ENCODE data around the gene LMBR1.
A peak's percentile ranks its signal among the peaks of the same experiment; 100 is the strongest.
"Not testable (repeated sequence)": the region's sequence is repeated elsewhere in the genome, so short reads cannot be mapped to it uniquely, and the experiment has no call there.

Gene LMBR1

GRCh38 chr7:156892821-156893706, at the start of gene LMBR1:
Gene LMBR1 (minus strand): TSS chr7:156893183. CDS start chr7:156892993, 190 bp downstream.
- Histone ChIP-seq H3K4me1 (ENCODE audit: insufficient read depth, low read length) (no peaks in the 10 kb centered on the region), H3K9me3 (ENCODE audit: control insufficient read depth, insufficient read depth, low read length) (no peaks in the 10 kb centered on the region), H3K36me3 (ENCODE audit: insufficient read depth, low read length) (no peaks in the 10 kb centered on the region), H3K9ac (ENCODE audit: low read depth, low read length) (peak within 1 kb of the TSS; percentile 88)

- H3K36me3 ChIP-seq (ENCODE audit: insufficient read depth, low read length) = no peaks in the 10 kb centered on the region
- peaks cover 8% of the 10 kb centered on the region; the same call in 1 of the 2 replicates for H3K4me1 ChIP-seq (ENCODE audit: insufficient read depth, low read length)
- H3K9ac ChIP-seq (ENCODE audit: low read depth, low read length) = peak overlapping the region; percentile 3; the same call in 1 of the 2 replicates
- H3K9me3 ChIP-seq (ENCODE audit: control insufficient read depth, insufficient read depth, low read length) = no peaks in the 10 kb centered on the region
These were observed 49.7 kb upstream of the LMBR1 start for GRCh38 chr7:156942708-156943090.

GRCh38 chr7:156941393-156942182, 48.6 kb upstream of the LMBR1 start:
- Histone ChIP-seq H3K9me3 (ENCODE audit: control insufficient read depth, insufficient read depth, low read length) (no peaks in the 10 kb centered on the region), H3K36me3 (ENCODE audit: insufficient read depth, low read length) (no peaks in the 10 kb centered on the region), H3K9ac (ENCODE audit: low read depth, low read length) (no peak overlapping the region), H3K4me1 (ENCODE audit: insufficient read depth, low read length) (peaks cover 8% of the 10 kb centered on the region; the same call in 1 of the 2 replicates)

- H3K9ac ChIP-seq (ENCODE audit: low read depth, low read length) = no peak overlapping the region
- H3K4me1 ChIP-seq (ENCODE audit: insufficient read depth, low read length) = peaks cover 8% of the 10 kb centered on the region; the same call in 1 of the 2 replicates
- no peaks in the 10 kb centered on the region for H3K36me3 ChIP-seq (ENCODE audit: insufficient read depth, low read length)
- H3K9me3 ChIP-seq (ENCODE audit: control insufficient read depth, insufficient read depth, low read length) = no peaks in the 10 kb centered on the region
These were observed 47.6 kb upstream of the LMBR1 start for GRCh38 chr7:156940421-156941122.

GRCh38 chr7:156936766-156937165, 43.8 kb upstream of the LMBR1 start:
- H3K36me3 ChIP-seq (ENCODE audit: insufficient read depth, low read length); H3K4me1 ChIP-seq (ENCODE audit: insufficient read depth, low read length); H3K9ac ChIP-seq (ENCODE audit: low read depth, low read length); H3K9me3 ChIP-seq (ENCODE audit: control insufficient read depth, insufficient read depth, low read length): not testable (repeated sequence)

DNA sequence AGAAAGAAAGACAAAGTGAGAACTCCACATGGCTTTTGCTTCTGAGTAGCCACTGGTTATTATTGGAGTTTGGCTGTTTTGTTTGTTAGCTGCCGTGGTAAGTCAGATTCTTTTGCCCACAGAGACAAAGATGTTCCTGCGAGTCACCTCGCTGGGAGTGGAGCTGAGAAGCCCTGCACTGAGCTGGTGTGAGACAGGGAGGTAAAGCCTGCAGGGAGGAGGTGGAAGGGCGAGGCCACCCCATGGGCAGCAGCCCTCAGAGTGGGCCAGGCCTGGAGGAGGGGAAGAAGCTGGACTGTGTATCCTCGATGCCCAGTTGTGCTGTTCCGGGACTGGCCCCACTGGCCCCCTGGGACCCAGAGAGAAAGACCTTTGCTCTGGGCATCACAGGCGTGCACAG, 42.3 kb upstream of the LMBR1 start:
- H3K9ac ChIP-seq (ENCODE audit: low read depth, low read length) = no peak overlapping the region

DNA sequence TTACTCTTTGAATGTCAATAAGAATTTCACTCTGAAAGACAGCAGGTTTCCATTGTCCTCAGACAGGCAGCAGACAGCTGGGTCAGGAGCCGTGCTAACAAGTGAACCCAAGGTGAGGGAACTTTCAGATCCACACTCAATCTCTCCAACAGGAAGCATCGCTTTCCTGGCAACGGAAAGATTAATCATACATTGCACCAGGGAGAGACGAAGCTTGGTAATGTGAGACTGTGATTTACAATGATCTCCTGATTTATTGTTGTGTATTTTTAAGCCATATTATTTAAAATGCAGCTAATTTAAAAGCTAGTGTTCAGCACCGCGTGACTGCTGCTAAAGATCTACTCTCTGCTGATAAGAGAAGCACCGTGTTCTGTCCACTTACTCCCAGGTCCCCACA, 39.0 kb upstream of the LMBR1 start:
- H3K4me1 ChIP-seq (ENCODE audit: insufficient read depth, low read length) = no peaks in the 10 kb centered on the region

More for the DNA sequence above, 42.3 kb upstream of the LMBR1 start:
- Histone ChIP-seq H3K4me1 (ENCODE audit: insufficient read depth, low read length) (no peaks in the 10 kb centered on the region), H3K9me3 (ENCODE audit: control insufficient read depth, insufficient read depth, low read length) (no peaks in the 10 kb centered on the region), H3K36me3 (ENCODE audit: insufficient read depth, low read length) (no peaks in the 10 kb centered on the region)

GRCh38 chr7:156929789-156930539, 37.0 kb upstream of the LMBR1 start:
- no peaks in the 10 kb centered on the region for H3K4me1 ChIP-seq (ENCODE audit: insufficient read depth, low read length)
- H3K9ac ChIP-seq (ENCODE audit: low read depth, low read length) = no peak overlapping the region
- no peaks in the 10 kb centered on the region for H3K36me3 ChIP-seq (ENCODE audit: insufficient read depth, low read length)
- H3K9me3 ChIP-seq (ENCODE audit: control insufficient read depth, insufficient read depth, low read length) = no peaks in the 10 kb centered on the region

More for the DNA sequence above, 39.0 kb upstream of the LMBR1 start:
- Histone ChIP-seq H3K9ac (ENCODE audit: low read depth, low read length) (no peak overlapping the region), H3K36me3 (ENCODE audit: insufficient read depth, low read length) (no peaks in the 10 kb centered on the region), H3K9me3 (ENCODE audit: control insufficient read depth, insufficient read depth, low read length) (no peaks in the 10 kb centered on the region)

- Histone ChIP-seq H3K4me1 (ENCODE audit: insufficient read depth, low read length) (no peaks in the 10 kb centered on the region), H3K9ac (ENCODE audit: low read depth, low read length) (no peak overlapping the region), H3K36me3 (ENCODE audit: insufficient read depth, low read length) (no peaks in the 10 kb centered on the region), H3K9me3 (ENCODE audit: control insufficient read depth, insufficient read depth, low read length) (no peaks in the 10 kb centered on the region)
These were observed 35.4 kb upstream of the LMBR1 start for GRCh38 chr7:156928406-156928747.

DNA sequence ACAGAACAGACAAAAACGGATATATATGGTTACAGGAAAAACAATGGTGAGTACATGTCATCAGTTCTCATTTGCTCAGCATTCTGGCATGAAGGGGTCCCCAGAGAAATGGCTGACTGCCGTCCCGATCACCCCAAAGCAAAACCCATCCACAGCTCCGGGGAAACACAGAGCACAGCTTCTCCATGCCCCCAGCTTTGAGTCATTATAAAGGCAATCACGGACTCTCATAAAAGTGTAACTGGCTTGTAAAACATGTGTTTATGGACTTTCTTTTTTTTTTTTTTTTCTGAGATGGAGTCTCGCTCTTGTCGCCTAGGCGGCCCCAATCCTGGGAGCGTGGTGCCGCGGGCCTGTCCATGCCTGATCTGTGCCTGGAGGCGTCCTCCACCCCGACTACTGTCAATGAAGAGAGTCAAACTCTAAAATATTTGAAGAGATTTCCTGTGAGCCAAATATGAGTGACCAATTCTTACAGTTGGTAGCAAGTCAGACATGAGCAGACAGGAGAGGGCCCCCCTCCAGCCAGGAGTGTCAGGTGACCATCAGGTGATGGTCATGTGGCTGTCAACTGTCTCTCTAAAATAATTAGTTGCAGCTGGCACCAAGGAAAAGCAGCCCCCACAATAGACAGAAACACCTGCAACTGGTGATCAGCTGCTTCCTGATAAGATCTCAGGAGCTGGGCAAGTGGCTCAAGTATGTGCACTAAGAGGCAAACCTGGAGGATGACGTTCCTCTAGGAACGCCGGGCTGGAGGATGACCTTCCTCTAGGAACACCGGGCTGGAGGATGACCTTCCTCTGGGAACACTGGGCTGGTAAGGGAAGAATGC, 34.8 kb upstream of the LMBR1 start:
- Histone ChIP-seq H3K4me1 (ENCODE audit: insufficient read depth, low read length) (no peaks in the 10 kb centered on the region), H3K36me3 (ENCODE audit: insufficient read depth, low read length) (no peaks in the 10 kb centered on the region), H3K9me3 (ENCODE audit: control insufficient read depth, insufficient read depth, low read length) (no peaks in the 10 kb centered on the region), H3K9ac (ENCODE audit: low read depth, low read length) (no peak overlapping the region)

DNA sequence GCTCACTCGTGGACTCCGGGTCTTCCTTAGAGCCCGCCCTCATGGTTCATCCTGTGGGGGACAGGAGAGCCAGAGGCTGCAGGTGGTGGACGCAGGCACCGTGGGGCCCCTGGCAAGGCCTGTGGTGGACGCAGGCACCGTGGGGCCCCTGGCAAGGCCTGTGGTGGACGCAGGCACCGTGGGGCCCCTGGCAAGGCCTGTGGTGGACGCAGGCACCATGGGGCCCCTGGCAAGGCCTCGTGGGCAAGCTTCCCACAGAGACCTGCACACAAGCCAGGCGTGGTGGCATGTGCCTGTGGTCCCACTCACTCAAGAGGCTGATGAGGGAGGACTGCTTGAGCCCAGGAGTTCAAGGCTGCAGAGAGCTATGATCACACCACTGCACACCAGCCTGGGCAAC, 32.8 kb upstream of the LMBR1 start:
- not testable (repeated sequence) for H3K9me3 ChIP-seq (ENCODE audit: control insufficient read depth, insufficient read depth, low read length); H3K4me1 ChIP-seq (ENCODE audit: insufficient read depth, low read length); H3K36me3 ChIP-seq (ENCODE audit: insufficient read depth, low read length); H3K9ac ChIP-seq (ENCODE audit: low read depth, low read length)

GRCh38 chr7:156922304-156922703, 29.3 kb upstream of the LMBR1 start:
- not testable (repeated sequence) for H3K36me3 ChIP-seq (ENCODE audit: insufficient read depth, low read length); H3K9ac ChIP-seq (ENCODE audit: low read depth, low read length); H3K4me1 ChIP-seq (ENCODE audit: insufficient read depth, low read length); H3K9me3 ChIP-seq (ENCODE audit: control insufficient read depth, insufficient read depth, low read length)
